HUDEP-2 (cell line): Measurements from ENCODE around the gene ANKRD6.
A peak's percentile ranks its signal among the peaks of the same experiment; 100 is the strongest.
"Not testable (repeated sequence)": the region's sequence is repeated elsewhere in the genome, so short reads cannot be mapped to it uniquely, and the experiment has no call there.

Experiments used
- DNase-seq, 76 experiments: peaks; one replicate each; lab custom pipeline; 2025; ENCODE audit not compliant: unreplicated experiment in 76 of 76; lab: John Stamatoyannopoulos, UW

ANKRD6 gene

GRCh38 chr6:89638320-89639195 is 205.6 kb downstream of the ANKRD6 start, which contains the start of gene LYRM2:
TSS of gene LYRM2 (minus strand) at chr6:89638747. CDS start at chr6:89638716, 31 bp downstream.
- DNase-seq, result peak in 75 of 76 experiments; percentile 67 to 99 (median 93)

DNA sequence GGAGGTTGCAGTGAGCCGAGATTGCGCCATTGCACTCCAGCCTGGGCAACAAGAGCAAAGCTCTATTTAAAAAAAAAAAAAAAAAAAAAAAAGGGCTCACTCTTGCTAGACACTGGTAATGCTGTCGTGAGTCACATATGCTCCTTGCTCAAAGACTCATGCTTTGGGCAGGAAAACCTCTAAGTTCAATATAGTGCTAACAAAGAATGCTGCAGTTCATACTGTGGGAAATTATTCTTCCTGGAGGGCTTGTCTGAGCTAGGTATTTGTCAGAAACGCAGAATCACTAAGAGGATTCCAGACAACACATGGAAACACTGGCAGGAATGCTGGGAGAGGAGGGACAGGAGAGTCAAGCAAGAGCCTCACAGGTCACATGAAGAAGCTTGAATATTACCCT is 207.9 kb downstream of the ANKRD6 start:
- no peak for DNase-seq

GRCh38 chr6:89641581-89641980 is 208.6 kb downstream of the ANKRD6 start:
- DNase-seq, result not testable (repeated sequence)

- DNase-seq, result no peak
These were observed 210.0 kb downstream of the ANKRD6 start for GRCh38 chr6:89642956-89643355.

GRCh38 chr6:89643406-89643805 is 210.5 kb downstream of the ANKRD6 start:
- no peak for DNase-seq

DNA sequence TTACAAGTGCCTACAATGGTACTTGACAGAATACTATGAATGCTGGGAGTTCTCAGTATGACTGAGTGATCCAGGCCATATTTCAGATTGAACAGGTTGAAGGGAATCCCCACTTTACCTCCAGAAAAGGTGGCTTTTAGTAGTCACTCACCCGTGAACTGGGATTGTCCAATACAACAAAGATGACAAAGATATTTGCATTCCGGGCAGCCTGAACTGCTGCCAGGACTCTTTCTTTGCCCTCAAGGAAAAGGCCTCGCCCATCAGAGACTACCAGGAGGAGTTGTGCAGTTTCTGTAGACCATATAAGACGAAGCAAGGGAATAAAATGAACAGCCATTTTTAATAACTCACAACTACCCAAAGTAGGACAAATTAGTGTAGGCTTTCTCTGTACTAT is 211.9 kb downstream of the ANKRD6 start:
- no peak for DNase-seq

DNA sequence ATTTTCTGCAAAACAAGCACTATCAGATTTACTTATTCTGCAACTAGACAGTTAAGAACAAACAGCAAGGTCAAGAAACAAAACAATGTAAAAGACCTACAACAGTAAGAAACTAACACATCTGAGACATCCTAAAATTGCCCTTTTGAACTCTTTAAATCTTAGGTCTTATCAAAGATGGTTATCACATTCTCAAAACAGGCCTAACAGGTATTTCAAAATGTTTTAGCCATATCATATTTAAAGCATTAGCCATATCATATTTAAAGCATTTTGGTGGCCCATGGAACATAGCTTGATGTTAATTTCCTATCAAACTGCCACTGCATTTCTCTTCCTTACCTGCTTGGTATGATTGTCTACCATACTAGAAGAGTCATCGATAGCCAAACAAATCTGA is 216.7 kb downstream of the ANKRD6 start:
- DNase-seq, result no peak

DNA sequence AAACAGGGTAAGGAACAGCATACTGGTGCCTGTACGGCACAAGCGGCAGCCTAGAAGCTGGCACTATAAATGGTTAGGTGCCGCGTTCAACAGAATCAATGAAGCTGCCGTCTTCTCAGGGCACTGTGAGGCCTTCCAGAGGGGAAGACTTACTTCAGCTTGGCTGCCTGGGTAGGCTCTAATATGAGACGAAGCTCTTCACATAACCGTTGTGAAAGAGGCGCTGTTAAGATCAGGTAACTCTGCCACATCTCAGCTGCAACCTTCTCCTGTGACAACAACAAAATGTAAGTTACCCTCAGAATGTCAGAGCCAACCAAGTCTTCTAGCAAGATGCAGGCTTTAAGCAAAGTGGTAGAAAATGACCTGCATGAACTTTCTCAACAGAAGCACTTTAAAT is 217.6 kb downstream of the ANKRD6 start:
- DNase-seq, result no peak

- DNase-seq, result no peak
These were observed 222.2 kb downstream of the ANKRD6 start for GRCh38 chr6:89655122-89655521.

GRCh38 chr6:89657445-89658158 is 224.7 kb downstream of the ANKRD6 start:
- no peak for DNase-seq

GRCh38 chr6:89660981-89661380 is 228.0 kb downstream of the ANKRD6 start:
- no peak for DNase-seq

DNA sequence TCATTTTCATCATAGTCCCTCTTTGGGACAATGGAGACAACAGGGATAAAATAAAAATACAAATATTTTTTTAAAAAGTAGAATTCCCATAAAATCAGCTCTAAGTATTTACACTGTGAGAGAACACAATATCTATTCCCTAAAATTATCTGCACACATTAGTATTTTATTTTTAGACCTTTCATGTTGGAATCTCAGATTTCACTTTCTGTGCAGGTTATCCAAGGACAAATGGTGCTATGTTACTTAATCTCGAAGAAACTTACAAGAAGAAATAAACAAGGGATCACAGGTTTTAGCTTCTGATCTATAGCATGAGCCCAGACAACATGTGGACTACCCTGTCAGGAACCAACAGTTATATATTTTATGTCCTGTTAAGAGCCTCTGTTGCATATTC is 228.6 kb downstream of the ANKRD6 start:
- DNase-seq, result no peak

DNA sequence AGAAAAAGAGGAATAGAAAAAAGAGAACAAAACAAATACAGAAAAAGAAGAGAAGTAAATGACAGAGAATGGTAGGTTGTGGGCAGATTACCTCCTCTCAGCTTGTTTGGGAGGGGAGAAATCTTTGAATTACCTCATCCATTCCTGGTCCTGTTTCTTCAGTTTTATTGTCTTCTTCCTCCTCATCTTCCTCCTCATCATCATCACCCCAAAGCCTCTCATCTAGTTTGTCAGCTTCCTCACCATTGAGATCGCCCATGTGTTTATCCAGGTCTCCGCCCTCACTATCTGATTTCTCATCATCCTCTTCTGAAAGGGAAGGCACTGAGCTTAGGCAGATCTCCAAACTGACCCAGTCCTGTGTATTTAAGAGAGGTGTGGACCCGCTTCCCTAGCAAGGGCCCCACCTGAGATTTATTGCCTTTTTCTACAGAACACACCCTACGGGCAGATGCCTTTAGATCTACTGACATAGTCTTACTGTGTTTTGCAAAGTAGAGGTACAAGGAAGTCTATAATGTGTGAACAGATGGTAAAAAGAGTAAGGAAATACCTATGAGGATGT is 229.8 kb downstream of the ANKRD6 start:
- no peak for DNase-seq

GRCh38 chr6:89667872-89668556 is 235.1 kb downstream of the ANKRD6 start:
- no peak for DNase-seq

DNA sequence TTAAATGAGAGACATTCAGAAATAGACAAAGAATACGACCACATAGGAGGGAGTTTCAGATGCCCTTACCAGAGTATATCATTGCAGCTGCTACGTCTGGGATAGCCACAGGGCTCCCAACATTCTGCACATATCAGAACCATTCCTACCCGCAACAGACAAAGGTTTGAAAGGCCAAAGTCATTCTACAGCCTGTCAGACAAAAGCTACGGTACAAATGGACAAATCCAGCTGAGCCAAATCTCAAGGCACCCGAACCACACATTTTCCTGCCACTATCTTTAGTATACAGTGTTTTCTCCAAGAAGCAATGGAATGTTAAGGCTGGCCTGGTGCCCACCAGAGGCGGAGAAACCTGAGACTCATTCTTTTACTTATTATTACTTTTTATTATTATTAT is 236.1 kb downstream of the ANKRD6 start:
- DNase-seq, result no peak

GRCh38 chr6:89670935-89671565 is 238.1 kb downstream of the ANKRD6 start:
- DNase-seq, result no peak

DNA sequence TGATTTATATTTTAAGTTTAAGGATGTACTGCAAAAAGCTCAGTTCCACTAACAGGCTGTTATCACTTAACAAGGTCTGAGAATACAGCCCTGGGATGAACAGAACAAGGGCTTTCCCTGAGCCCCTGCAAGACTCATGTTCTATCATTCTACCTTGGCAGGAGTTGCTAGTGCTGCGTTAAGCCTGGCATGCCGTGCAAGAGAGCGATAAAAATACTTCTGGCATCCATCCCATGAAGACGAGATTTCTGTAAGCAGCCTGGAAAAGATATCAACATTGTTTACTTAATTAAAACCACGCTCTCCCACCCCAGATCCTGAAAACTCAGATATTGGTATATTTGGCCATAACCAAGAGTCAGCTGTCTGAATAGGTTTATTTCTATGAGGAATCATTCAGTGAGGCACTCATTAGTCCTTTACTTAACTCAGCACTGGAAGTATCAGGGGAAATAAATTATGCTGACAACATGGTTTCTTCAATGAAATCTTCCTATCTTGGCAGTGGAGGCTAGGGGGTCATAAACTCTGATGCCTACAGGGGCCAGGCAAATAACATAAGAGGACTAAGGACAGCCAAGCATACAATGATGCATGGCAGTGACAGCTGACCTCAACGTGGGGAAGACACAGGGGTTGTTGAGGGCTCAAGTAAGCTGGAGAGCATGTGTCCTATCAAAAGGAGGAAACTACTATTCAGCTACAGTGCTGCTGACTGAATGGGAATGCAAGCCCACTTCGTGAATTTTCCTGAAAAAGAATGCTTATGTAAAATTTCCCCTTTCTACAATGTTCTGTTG is 243.2 kb downstream of the ANKRD6 start:
- DNase-seq, result peak in 1 of 76 experiments; percentile 13

- no peak for DNase-seq
These were observed 245.6 kb downstream of the ANKRD6 start for GRCh38 chr6:89678531-89678930.

- DNase-seq, result no peak
These were observed 246.5 kb downstream of the ANKRD6 start for GRCh38 chr6:89679215-89680120.
